Right kidney (tissue), 1 donor: Measurements from ENCODE around the gene RASA3.

Experiments
- DNase-seq: peaks from one replicate; pipeline ENCODE4 v3.0.0-alpha.2; 2016

The RASA3 gene

GRCh38 chr13:113981611-113982295 lies 150.7 kb downstream of the RASA3 start:
- no peak for DNase-seq

GRCh38 chr13:113981194-113981605 lies 151.2 kb downstream of the RASA3 start:
- DNase-seq, result no peak

GRCh38 chr13:113980489-113981064 lies 151.8 kb downstream of the RASA3 start:
- DNase-seq, result no peak

- DNase-seq, result no peak
Observed at GRCh38 chr13:113979791-113980471, 152.5 kb downstream of the RASA3 start.

GRCh38 chr13:113978741-113979481 lies 153.5 kb downstream of the RASA3 start:
- DNase-seq, result no peak

GRCh38 chr13:113977976-113978375 lies 154.4 kb downstream of the RASA3 start:
- no peak for DNase-seq

- no peak for DNase-seq
Observed at GRCh38 chr13:113976711-113977684, 155.4 kb downstream of the RASA3 start.

GRCh38 chr13:113975416-113975815 lies 157.0 kb downstream of the RASA3 start:
- no peak for DNase-seq

- no peak for DNase-seq
Observed at GRCh38 chr13:113974304-113975281, 157.8 kb downstream of the RASA3 start.

- DNase-seq, result no peak
Observed at GRCh38 chr13:113973218-113974164, 158.9 kb downstream of the RASA3 start, which contains the start of gene C13orf46. Gene C13orf46, minus strand, starts transcription at chr13:113974076. Its CDS starts 79 bp downstream, at chr13:113973997.

- no peak for DNase-seq
Observed at GRCh38 chr13:113972451-113973217, 159.8 kb downstream of the RASA3 start.

GRCh38 chr13:113971471-113972231 lies 160.8 kb downstream of the RASA3 start:
- no peak for DNase-seq

- DNase-seq, result no peak
Observed at GRCh38 chr13:113970810-113971470, 161.5 kb downstream of the RASA3 start.

- DNase-seq, result no peak
Observed at GRCh38 chr13:113969973-113970611, 162.3 kb downstream of the RASA3 start.

GRCh38 chr13:113969311-113969972 lies 163.0 kb downstream of the RASA3 start:
- no peak for DNase-seq
